ENCODE data around the gene FAM210A. TPM values are rescaled to one million over a fixed set of nuclear protein-coding genes. Genes with fewer than 3 reads are reported as not detected.

Gene FAM210A
- total and polyA plus RNA-seq, 2 experiments from 2014 or later: 17.2 to 17.9 TPM

GRCh38 chr18:13617826-13618515 lies 108.4 kb downstream of the FAM210A start:
- H3K27ac Mint-ChIP-seq: no peak overlapping the region
- Histone ChIP-seq H4K20me1 (replicated peaks; ENCODE audit: insufficient read depth) (no peaks in the 10 kb centered on the region), H3K4me3 (no peak overlapping the region), H3F3A (replicated peaks; ENCODE audit: low read depth) (no peaks in the 10 kb centered on the region), H3K36me3 (ENCODE audit: insufficient read depth) (no peaks in the 10 kb centered on the region), H3K4me1 (ENCODE audit: insufficient read depth) (no peaks in the 10 kb centered on the region), H3K9me2 (ENCODE audit: insufficient read depth) (no peaks in the 10 kb centered on the region), H3K79me2 (replicated peaks; ENCODE audit: insufficient read depth) (no peaks in the 10 kb centered on the region), H3K4me2 (no peak overlapping the region), H2AFZ (no peak overlapping the region), H3K27me3 (ENCODE audit: insufficient read depth) (no peaks in the 10 kb centered on the region), H3K27ac (ENCODE audit: low read depth) (no peak overlapping the region)
- H3K4me1 Mint-ChIP-seq: peaks cover 5% of the 10 kb centered on the region; the same call in 1 of the 3 replicates
- TF ChIP-seq POLR2AphosphoS5 (IDR thresholded peaks at IDR 0.05; ENCODE audit: low read depth): no peak
- no peak for TF ChIP-seq CREB1 (CRISPR knock-in tag; IDR thresholded peaks at IDR 0.05; ENCODE audit: low read depth)
- no peak for TF ChIP-seq ZNF331 (CRISPR knock-in tag; IDR thresholded peaks at IDR 0.05; ENCODE audit: low read depth)
- no peak for TF ChIP-seq ZNF462 (CRISPR knock-in tag; IDR thresholded peaks at IDR 0.05)
- TF ChIP-seq NANOG (IDR thresholded peaks at IDR 0.05; ENCODE audit: borderline replicate concordance): no peak
- TF ChIP-seq CTCF (conservative IDR thresholded peaks at IDR 0.05; ENCODE audit: low read depth in 2 of 2): no peak
- TF ChIP-seq ZNF114 (CRISPR knock-in tag; IDR thresholded peaks at IDR 0.05): no peak
- no peak for TF ChIP-seq ETS1 (IDR thresholded peaks at IDR 0.05)
- TF ChIP-seq EZH2phosphoT487 (IDR thresholded peaks at IDR 0.05; ENCODE audit: unreplicated experiment): no peak
- TF ChIP-seq EZH2 (IDR thresholded peaks at IDR 0.05; ENCODE audit: low read depth, unreplicated experiment): no peak
- TF ChIP-seq REST (IDR thresholded peaks at IDR 0.05; ENCODE audit: unreplicated experiment): no peak
- no peak for TF ChIP-seq JUNB (IDR thresholded peaks at IDR 0.05; ENCODE audit: unreplicated experiment)
- no peak for TF ChIP-seq STAT1 (IDR thresholded peaks at IDR 0.05; ENCODE audit: unreplicated experiment)
- H3K4me3 Mint-ChIP-seq: no peak overlapping the region
- peaks cover 9% of the 10 kb centered on the region for H3K27me3 Mint-ChIP-seq (ENCODE audit: insufficient read depth, low read depth, poor library complexity)
- no peak for DNase-seq (ENCODE audit: low spot score)
- no peaks in the 10 kb centered on the region; the same call in 2 of the 3 replicates for H3K9me3 Mint-ChIP-seq
- H3K36me3 Mint-ChIP-seq (ENCODE audit: low read depth): no peaks in the 10 kb centered on the region
- no peak for ATAC-seq

All from GM23338 (cell line).